Parathyroid adenoma (tissue), 2 donors: Measurements from ENCODE around the gene ATPAF2.
A peak's percentile ranks its signal among the peaks of the same experiment; 100 is the strongest.

Source experiments
- H2AFZ ChIP-seq: fragments of 300-600 bp; sonication (generic); one replicate; pipeline ENCODE4 v1.7.0; 2017; ENCODE audit warnings: antibody characterized with exemption, mild to moderate bottlenecking
- H3K27ac ChIP-seq: fragments of 300-600 bp; sonication (generic); one replicate; pipeline ENCODE4 v1.7.0; 2017
- H3K27me3 ChIP-seq: fragments of 300-600 bp; sonication (generic); one replicate; pipeline ENCODE4 v1.7.0; 2017; ENCODE audit warnings: low read length; ENCODE audit not compliant: control insufficient read depth, insufficient read depth
- H3K36me3 ChIP-seq: fragments of 300-600 bp; sonication (generic); one replicate; pipeline ENCODE4 v1.7.0; 2017; ENCODE audit warnings: low read length; ENCODE audit not compliant: control insufficient read depth, insufficient read depth
- H3K4me1 ChIP-seq: fragments of 300-600 bp; sonication (generic); one replicate; pipeline ENCODE4 v1.7.0; 2017; ENCODE audit warnings: control low read depth
- H3K4me2 ChIP-seq: fragments of 300-600 bp; sonication (generic); one replicate; pipeline ENCODE4 v1.7.0; 2017; ENCODE audit warnings: low read length
- H3K4me3 ChIP-seq: fragments of 300-600 bp; sonication (generic); one replicate; pipeline ENCODE4 v1.7.0; 2017; ENCODE audit warnings: low read depth, low read length
- H3K79me2 ChIP-seq: fragments of 300-600 bp; sonication (generic); one replicate; pipeline ENCODE4 v1.7.0; 2017; ENCODE audit warnings: control low read depth
- H3K9ac ChIP-seq: fragments of 300-600 bp; sonication (generic); one replicate; pipeline ENCODE4 v1.7.0; 2017; ENCODE audit warnings: mild to moderate bottlenecking
- H3K9me3 ChIP-seq: fragments of 300-600 bp; sonication (generic); one replicate; pipeline ENCODE4 v1.7.0; 2017; ENCODE audit warnings: low read length; ENCODE audit not compliant: control insufficient read depth
- TF ChIP-seq, protein P1 (sequence below): fragments of 300-600 bp; sonication (generic); IDR thresholded peaks from one replicate; pipeline ENCODE4 v1.7.0; 2017; ENCODE audit warnings: antibody characterized with exemption, mild to moderate bottlenecking
- donor health status: primary hyperparathyroidism.

ATPAF2 gene

DNA sequence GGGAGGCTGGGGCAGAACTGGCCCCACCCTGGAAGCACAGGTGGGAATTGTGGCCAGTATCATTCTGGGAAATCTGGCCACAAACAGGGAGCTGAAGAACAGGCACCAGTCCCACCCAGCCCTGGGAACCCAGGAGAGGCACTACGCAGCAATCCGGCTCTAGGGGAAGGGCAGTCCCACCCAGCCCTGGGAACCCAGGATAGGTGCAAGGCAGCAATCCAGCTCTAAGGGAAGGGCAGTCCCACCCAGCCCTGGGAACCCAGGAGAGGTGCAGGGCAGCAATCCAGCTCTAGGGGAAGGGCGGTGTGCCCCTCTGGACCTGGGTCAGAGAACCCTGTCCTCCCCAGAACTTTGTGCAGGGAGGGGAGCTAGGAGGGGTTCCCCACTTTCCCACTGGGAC, 59.2 kb downstream of the ATPAF2 start:
- TF ChIP-seq, protein P1, sequence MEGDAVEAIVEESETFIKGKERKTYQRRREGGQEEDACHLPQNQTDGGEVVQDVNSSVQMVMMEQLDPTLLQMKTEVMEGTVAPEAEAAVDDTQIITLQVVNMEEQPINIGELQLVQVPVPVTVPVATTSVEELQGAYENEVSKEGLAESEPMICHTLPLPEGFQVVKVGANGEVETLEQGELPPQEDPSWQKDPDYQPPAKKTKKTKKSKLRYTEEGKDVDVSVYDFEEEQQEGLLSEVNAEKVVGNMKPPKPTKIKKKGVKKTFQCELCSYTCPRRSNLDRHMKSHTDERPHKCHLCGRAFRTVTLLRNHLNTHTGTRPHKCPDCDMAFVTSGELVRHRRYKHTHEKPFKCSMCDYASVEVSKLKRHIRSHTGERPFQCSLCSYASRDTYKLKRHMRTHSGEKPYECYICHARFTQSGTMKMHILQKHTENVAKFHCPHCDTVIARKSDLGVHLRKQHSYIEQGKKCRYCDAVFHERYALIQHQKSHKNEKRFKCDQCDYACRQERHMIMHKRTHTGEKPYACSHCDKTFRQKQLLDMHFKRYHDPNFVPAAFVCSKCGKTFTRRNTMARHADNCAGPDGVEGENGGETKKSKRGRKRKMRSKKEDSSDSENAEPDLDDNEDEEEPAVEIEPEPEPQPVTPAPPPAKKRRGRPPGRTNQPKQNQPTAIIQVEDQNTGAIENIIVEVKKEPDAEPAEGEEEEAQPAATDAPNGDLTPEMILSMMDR = no peak

DNA sequence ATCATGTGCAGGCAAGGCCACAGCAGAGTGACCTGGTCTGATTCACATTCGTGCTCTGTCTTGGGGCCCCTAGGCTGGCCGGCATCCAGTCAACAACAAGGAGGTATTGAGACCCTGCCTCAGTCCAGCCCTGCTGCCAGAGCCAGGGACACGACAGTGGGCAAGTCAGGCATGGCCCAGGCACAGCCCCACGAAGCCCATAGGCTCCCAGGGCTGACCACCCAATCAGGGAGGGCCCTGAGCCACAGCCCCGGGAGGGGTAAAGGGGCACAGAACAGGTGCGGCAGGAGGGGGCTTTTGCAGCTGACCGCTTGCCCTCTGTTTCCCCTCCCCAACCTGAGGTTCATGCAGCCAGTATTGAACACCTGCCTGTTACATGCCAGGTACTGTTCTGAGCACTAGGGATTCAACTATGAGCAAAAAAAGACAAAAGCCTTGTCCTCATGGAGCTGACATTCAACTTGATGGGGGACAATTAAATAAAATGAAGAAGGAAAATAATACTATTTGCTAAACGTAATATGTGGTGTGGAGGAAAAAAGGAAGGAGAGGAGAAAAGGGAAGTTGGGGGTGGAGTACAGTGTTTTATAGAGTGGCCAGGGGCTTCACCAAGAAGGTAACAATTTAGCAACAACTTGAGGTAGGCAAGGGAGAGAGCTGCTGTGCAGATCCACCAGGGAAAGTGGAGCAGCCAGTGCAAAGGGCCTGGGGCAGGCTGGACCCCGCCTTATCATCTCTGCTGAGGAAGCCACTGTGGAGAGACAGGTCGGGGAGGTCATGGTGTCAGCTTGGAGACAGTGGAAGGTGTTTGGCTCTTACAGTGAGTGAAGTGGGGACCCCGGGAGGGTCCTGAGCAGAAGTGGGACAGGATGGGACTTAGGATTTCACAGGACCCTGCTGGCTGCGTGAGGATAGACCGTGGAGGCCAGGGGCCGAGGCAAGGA, 60.2 kb downstream of the ATPAF2 start:
- Histone ChIP-seq H3K4me1 (peaks cover 19% of the 10 kb centered on the region), H3K4me3 (no peak overlapping the region), H3K79me2 (no peaks in the 10 kb centered on the region), H3K27ac (peak overlapping the region; percentile 98), H3K4me2 (peak overlapping the region; percentile 43), H2AFZ (peak overlapping the region; percentile 90), H3K9ac (no peak overlapping the region), H3K36me3 (no peaks in the 10 kb centered on the region), H3K9me3 (no peaks in the 10 kb centered on the region), H3K27me3 (no peaks in the 10 kb centered on the region)
- TF ChIP-seq, protein P1 = no peak

More for the DNA sequence above, 59.2 kb downstream of the ATPAF2 start:
- no peak overlapping the region for H3K4me3 ChIP-seq
- no peaks in the 10 kb centered on the region for H3K36me3 ChIP-seq
- peaks cover 18% of the 10 kb centered on the region for H3K4me1 ChIP-seq
- H3K9ac ChIP-seq = no peak overlapping the region
- H3K4me2 ChIP-seq = peak overlapping the region; percentile 43
- H2AFZ ChIP-seq = peak overlapping the region; percentile 90
- H3K79me2 ChIP-seq = no peaks in the 10 kb centered on the region
- no peaks in the 10 kb centered on the region for H3K27me3 ChIP-seq
- peak overlapping the region; percentile 98 for H3K27ac ChIP-seq
- H3K9me3 ChIP-seq = no peaks in the 10 kb centered on the region

DNA sequence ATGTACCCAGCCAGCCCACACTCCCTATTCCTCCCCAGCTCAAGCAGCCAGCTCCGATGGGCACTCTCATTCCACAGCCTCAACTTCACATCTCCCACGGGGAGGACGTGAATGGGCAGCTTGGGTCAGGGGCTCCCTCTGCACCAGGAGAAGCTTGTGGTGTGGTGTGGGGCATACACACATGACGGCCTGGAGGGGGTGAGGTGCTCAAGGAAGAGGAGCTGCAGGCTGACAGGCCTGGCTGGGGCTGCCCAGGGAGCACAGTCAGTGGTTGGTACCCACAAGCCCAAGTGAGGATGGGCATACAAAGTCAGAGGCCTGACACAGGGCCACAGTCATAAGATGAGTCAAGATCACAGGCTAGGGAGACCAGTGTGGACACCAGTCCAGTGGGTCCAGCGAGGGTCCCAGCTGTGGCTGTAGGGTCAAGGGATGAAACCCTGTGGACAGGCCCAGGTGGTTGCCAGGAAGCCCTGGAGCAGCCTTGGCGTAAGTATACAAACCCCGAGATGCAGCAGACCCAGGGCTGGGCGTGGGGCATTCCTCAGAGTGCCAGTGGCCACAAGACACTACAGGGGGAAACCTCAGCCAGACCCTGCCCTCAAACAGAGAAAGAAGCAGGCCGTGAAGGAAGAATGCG, 61.9 kb downstream of the ATPAF2 start:
- TF ChIP-seq, protein P1 = no peak
- Histone ChIP-seq H3K27me3 (no peaks in the 10 kb centered on the region), H3K9ac (no peak overlapping the region), H3K4me1 (peaks cover 21% of the 10 kb centered on the region), H2AFZ (no peak overlapping the region), H3K9me3 (no peaks in the 10 kb centered on the region), H3K36me3 (no peaks in the 10 kb centered on the region), H3K4me2 (no peak overlapping the region), H3K79me2 (no peaks in the 10 kb centered on the region), H3K27ac (no peak overlapping the region), H3K4me3 (no peak overlapping the region)

DNA sequence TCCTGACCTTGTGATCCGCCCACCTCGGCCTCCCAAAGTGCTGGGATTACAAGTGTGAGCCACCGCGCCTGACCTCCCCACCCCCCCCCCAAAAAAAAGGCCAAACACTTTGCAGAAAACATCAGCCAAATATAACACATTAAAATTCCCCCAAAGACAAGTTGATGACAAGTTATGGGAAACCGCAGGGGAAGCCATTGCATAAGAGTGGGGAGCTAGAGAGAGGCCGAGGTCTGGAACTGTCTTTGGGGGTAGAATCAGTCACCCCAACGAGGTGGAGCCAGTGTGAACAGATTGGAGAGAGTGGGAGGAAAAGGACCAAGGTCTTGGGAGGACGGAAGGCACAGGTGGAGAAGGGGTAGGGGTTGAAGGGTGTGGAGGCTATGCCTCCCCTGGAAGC, 63.5 kb downstream of the ATPAF2 start:
- Histone ChIP-seq H3K4me1 (peaks cover 26% of the 10 kb centered on the region), H3K79me2 (peaks cover 13% of the 10 kb centered on the region), H3K36me3 (no peaks in the 10 kb centered on the region), H3K27ac (no peak overlapping the region), H3K27me3 (no peaks in the 10 kb centered on the region), H3K4me3 (no peak overlapping the region), H3K4me2 (no peak overlapping the region), H3K9me3 (no peaks in the 10 kb centered on the region), H2AFZ (no peak overlapping the region), H3K9ac (no peak overlapping the region)
- TF ChIP-seq, protein P1 = no peak
